NCI-H460 (cell line): ENCODE measurements around the gene UGCG. TPM values are rescaled to one million over a fixed set of nuclear protein-coding genes. Genes with fewer than 3 reads are reported as not detected.
"Not testable (repeated sequence)": the region's sequence is repeated elsewhere in the genome, so short reads cannot be mapped to it uniquely, and the experiment has no call there.

Source experiments
- DNase-seq: peaks from one replicate; pipeline ENCODE4 v3.0.0-alpha.2; 2016; ENCODE audit warnings: low read depth; ENCODE audit errors: extremely low read depth
- total RNA-seq: library from RNA; depleted of rRNA; stranded (reverse); fragments of >200 nt; shearing (Covaris generic); gene quantifications from 2 replicates; pipeline ENCODE4 v1.2.3, GENCODE V29; 2014

UGCG gene
- total RNA-seq, 1 experiment from 2014 or later: 39.0 TPM

DNA sequence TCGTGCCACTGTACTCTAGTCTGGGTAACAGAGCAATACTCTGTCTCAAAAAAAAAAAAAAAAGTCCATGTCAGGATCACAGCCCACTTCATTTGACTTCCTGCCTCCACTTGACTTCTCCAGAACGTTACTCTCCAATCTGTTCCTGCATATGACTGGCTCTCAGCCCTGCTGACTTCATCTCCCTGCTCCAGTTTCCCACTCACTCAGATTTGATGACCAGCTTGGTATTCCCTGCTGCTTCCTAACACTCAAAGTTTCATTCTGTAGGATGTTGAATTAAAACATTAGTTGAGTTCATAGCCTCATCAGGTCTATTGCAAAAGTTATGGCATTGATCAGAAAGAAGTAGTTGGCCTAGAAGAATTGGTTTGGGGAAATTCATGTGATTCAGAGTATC lies 52.3 kb downstream of the UGCG start:
- no peak for DNase-seq

GRCh38 chr9:111949919-111950318 lies 53.3 kb downstream of the UGCG start:
- no peak for DNase-seq

DNA sequence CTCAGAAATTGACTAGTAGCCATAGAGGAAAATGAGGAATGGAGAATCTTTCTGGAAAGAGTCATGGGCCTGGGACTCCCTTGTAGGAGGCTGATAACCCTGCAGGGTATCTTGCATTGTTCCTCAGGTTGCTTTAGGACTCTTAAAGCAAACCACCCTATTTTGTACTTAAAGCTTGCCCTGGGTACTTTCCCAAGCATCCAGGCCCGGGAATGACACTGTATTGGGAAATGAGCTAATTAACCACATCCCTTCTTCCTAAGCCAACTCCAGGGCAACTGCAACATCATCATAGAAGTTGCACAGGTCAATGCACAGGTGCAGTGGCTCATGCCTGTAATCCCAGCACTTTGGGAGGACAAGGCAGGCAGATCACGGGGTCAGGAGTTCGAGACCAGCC lies 55.9 kb downstream of the UGCG start:
- no peak for DNase-seq

GRCh38 chr9:111953444-111953843 lies 56.8 kb downstream of the UGCG start:
- DNase-seq: no peak

DNA sequence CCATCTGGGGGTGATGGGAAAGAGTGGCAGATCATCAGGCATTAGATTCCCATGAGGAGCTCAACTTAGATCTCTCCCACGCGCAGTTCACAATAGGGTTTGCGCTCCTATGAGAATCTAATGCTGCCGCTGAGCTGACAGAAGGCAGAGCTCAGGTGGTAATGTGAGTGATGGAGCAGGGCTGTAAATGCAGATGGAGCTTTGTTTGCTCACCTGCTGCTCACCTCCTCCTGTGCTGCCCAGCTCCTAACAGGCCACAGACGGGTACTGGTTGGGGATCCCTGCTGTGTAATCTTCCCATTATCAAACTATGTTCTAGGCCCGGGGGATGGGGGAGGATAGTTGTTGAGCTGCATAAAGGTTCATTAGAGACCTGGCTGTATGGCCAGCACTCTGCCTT lies 58.4 kb downstream of the UGCG start:
- DNase-seq: no peak

DNA sequence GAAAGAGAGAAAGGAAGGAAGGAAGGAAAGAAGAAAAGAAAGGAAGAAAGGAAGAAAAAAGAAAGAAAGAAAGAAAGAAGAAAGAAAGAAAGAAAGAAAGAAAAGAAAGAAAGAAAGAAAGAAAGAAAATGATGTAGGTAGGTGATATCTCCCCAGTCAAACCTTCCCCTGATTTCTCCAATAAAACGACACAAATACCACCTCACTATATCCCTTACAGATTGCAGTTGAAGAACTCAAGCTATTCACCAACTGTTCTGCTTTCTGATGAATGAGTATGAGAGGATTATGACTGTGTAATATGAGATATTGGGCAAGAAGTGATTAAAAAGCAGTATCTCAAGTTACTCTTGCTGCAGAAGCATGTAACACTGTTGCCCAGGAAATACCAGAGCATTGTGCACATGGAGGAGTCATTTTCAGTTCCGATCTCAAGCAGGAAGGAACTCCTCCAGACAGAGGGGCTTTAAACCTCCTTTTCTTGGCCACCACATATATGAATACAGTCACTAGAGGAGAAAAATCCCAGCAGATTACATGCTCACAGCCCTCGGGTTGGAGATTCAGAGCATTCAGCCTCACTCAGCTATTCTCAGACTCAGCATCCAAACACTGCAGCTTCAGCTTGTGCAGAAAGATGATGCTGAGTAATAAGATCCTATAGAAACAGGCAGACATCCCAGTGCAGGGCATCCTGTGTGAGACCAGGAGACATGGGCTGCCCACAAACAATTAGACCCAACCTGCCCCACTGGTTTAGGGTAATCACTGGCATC lies 61.4 kb downstream of the UGCG start:
- peak; percentile 77 for DNase-seq

DNA sequence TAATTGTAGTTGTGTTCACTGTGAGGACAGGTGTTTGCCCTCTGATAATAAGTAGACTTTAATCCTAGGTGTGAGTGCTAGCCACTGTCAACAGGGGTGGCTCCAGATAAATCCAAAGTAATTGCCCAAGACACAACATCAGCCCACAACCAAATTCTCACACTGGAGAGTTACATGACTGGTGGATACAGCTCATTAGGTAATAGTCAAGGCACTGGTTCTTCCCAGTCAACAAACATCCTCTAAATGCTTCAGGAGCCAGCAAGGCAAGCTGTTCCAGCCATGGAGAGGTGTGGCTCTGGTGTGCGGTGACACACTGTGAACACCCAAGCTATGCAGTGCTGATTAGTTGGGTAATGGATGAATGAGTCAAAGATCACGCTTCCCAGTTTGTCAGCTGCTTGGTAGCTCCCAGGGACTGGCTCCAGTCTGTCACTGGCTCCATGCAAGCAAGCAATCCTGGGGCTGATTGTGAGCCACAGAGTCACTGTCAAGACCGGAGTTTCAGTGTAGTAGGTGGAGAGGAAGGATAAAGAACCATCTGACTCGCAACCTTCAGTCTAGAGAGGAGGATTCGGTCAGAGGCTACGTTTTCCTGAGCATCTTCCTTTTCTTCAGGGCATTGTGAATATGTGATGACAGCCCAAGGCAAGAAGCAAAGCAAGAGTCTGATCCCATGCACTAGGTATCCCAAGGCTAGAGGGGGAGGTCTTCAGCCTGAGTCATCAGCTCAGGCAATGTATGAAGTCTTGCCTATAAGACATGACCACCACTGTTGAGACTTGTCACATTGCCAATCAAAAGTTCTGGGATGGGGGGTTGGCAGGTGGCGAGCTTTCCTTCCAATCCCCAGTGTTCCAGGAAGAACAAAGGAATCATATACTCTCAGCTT lies 63.1 kb downstream of the UGCG start:
- peak; percentile 82 for DNase-seq

DNA sequence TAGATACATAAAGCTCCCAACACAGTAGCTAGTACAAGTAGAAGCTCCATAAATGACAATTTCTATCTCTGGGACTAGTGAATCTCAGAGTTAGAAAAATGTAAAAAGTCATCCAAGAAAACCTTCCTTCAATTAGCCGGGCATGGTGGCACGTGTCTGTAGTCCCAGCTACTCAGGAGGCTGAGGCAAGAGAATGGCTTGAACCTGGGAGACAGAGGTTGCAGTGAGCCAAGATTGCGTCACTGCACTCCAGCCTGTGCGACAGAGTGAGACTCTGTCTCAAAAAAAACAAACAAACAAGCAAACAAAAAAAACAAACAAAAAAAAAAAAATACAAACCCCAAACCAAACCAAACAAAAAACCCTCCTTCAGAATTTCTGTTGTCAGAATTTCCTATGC lies 63.9 kb downstream of the UGCG start:
- not testable (repeated sequence) for DNase-seq

- DNase-seq: no peak
Measured at GRCh38 chr9:111961009-111961408, 64.4 kb downstream of the UGCG start.

DNA sequence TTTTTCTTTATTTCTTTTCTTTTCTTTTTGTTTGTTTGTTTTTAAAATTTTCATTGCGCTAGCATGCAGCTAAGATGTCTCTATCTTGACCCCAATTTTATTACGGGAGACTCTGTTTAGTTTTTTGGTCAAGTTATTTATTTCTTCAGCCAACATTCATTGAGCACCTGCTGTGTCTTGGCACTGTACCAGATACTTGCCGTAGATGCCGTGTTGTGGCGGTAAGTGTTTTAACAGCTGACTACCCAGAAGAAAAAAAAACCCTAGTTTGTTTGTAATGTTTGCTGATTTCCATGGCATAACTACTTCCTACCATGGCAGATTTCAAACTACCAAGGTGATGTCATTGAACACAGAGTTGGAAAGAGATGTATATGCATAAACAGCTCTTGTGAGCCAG lies 65.0 kb downstream of the UGCG start:
- no peak for DNase-seq

DNA sequence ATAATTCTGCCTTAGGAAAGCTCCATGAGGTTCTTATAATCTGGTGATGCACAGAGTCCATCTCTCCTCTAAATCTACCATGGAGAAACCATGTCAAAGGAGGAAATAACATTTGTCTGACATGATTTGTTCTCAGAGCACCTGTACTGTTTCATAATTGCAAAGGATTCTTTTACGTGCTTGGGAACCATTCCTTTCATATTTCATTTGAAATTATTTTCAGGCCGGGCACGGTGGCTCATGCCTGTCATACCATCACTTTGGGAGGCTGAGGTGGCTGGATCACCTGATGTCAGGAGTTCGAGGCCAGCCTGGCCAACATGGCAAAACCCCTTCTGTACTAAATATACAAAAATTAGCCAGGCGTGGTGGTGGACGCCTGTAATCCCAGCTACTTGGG lies 65.4 kb downstream of the UGCG start:
- no peak for DNase-seq

DNA sequence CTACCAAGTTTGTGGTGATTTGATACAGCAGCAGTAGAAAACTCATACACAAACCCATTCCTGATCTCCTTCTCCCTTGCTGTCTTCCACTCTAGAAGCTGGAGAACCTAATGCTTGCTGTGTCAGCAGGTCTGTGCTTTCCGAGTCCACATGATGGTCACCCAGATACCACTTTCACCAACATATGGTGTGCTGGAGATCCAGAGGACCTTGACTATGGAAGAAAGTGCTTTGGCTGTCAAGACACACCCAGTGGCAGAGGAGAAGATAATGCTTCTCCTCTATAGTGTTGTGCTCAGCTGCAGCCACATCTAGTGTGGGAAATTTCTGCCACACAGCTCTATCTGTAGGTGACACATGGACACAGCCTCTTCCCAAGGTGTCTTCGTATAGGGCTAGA lies 67.4 kb downstream of the UGCG start:
- DNase-seq: no peak

GRCh38 chr9:111965566-111966019 lies 69.0 kb downstream of the UGCG start:
- no peak for DNase-seq

GRCh38 chr9:111966124-111966723 lies 69.6 kb downstream of the UGCG start:
- no peak for DNase-seq

- no peak for DNase-seq
Measured at GRCh38 chr9:111966861-111967291, 70.3 kb downstream of the UGCG start.

GRCh38 chr9:111967621-111968020 lies 71.0 kb downstream of the UGCG start:
- no peak for DNase-seq

- DNase-seq: no peak
Measured at GRCh38 chr9:111969061-111969460, 72.4 kb downstream of the UGCG start.

GRCh38 chr9:111969622-111970021 lies 73.0 kb downstream of the UGCG start:
- DNase-seq: no peak

- DNase-seq: no peak
Measured at GRCh38 chr9:111970827-111971226, 74.2 kb downstream of the UGCG start.

DNA sequence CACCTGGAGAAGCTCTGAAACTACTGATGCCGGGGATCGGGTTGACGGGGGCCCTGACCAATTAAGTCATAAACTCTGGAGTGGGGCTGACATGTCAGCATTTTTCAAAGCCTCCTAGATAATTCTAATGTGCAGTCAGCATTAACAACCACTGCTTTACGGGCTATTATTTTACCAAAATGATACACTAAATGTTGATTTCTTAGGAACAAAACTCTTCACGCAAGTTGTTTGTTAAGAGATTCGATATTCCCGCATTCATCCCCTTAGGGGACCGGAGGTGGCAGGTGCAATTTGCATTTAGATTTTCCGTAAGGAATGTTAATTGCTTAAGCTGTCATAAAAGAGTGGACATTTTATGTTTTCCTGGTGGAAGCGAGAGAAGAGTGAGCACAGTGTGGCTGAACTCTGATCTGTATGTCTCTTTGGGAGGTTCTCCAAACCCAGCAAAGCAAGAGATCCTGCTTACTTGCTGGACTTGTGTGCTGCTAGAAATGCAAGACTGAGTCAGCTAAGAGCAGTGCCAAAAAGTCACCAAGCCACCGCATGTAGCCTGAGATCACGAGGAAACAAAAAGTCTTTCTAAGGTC lies 77.6 kb downstream of the UGCG start:
- no peak for DNase-seq

GRCh38 chr9:111975709-111976108 lies 79.1 kb downstream of the UGCG start:
- peak; percentile 42 for DNase-seq
